PFSK-1 (cell line): ENCODE data around the gene PCDH8.

ENCODE experiments used
- FOXP2 ChIP-seq: optimal IDR thresholded peaks from 2 replicates; pipeline ENCODE3; 2011; ENCODE audit warnings: borderline replicate concordance, control low read depth, inconsistent platforms; ENCODE audit not compliant: insufficient read depth; ENCODE audit errors: extremely low read length, extremely low read depth
- SIN3A ChIP-seq: IDR thresholded peaks from 2 replicates; pipeline ENCODE4 v1.6.1; 2012; ENCODE audit warnings: mild to moderate bottlenecking, low read length, moderate library complexity, borderline replicate concordance; ENCODE audit not compliant: insufficient read depth
- TAF1 ChIP-seq: IDR thresholded peaks from 2 replicates; pipeline ENCODE4 v1.6.1; 2012; ENCODE audit warnings: low read length, control low read depth, borderline replicate concordance; ENCODE audit not compliant: insufficient read depth

- TF ChIP-seq SIN3A (no peak), FOXP2 (no peak), TAF1 (no peak)
Observed at GRCh38 chr13:52804202-52804641, 44.2 kb downstream of the PCDH8 start.
